Naive B cell (primary cell): ENCODE measurements around the gene KLHDC8B. TPM values are rescaled to one million over a fixed set of nuclear protein-coding genes. Genes with fewer than 3 reads are reported as not detected.
A peak's percentile ranks its signal among the peaks of the same experiment; 100 is the strongest.

Source experiments
- ATAC-seq, 2 donors: fragments of 150-1000 bp; cut with Tn5 transposase; 2 replicates each; pipeline ENCODE4 v1.10.0; 2021; ENCODE audit warnings: low read depth in 2 of 2, mild to moderate bottlenecking in 2 of 2, moderate library complexity in 2 of 2
- DNase-seq: peaks from one replicate; pipeline ENCODE4 v3.0.0; 2022
- H3K27ac Mint-ChIP-seq, 6 donors: one replicate each; pipeline ENCODE4 v1.8.0; 2020 to 2022; ENCODE audit warnings: mild to moderate bottlenecking in 6 of 6, mixed read lengths in 6 of 6, moderate library complexity in 5 of 6, inconsistent platforms in 2 of 6
- H3K27me3 Mint-ChIP-seq, 3 donors: one replicate each; pipeline ENCODE4 v1.8.0; 2021 to 2022; ENCODE audit warnings: mixed read lengths in 3 of 3, mild to moderate bottlenecking in 1 of 3
- H3K36me3 Mint-ChIP-seq, 2 donors: one replicate each; pipeline ENCODE4 v1.8.0; 2020 to 2022; ENCODE audit warnings: mixed read lengths in 2 of 2, inconsistent platforms in 1 of 2, mild to moderate bottlenecking in 1 of 2
- H3K4me1 Mint-ChIP-seq, 3 donors: one replicate each; pipeline ENCODE4 v1.8.0; 2020 to 2022; ENCODE audit warnings: mixed read lengths in 3 of 3, inconsistent platforms in 1 of 3, mild to moderate bottlenecking in 1 of 3, moderate library complexity in 1 of 3
- H3K4me3 Mint-ChIP-seq, 8 donors: one replicate each; pipeline ENCODE4 v1.8.0; 2020 to 2022; ENCODE audit warnings: mild to moderate bottlenecking in 8 of 8, mixed read lengths in 8 of 8, moderate library complexity in 8 of 8, inconsistent platforms in 2 of 8
- H3K9me3 Mint-ChIP-seq, 7 donors: one replicate each; pipeline ENCODE4 v1.8.0; 2020 to 2022; ENCODE audit warnings: mixed read lengths in 7 of 7, mild to moderate bottlenecking in 5 of 7, inconsistent platforms in 2 of 7, moderate library complexity in 1 of 7
- polyA plus RNA-seq, 6 donors: library from polyadenylated mRNA; unstranded; fragments of 300-500 nt; fragmentation: Illumina TruSeq; gene quantifications; one replicate each; pipeline ENCODE4 v1.2.3, GENCODE V29; 2021; ENCODE audit warnings: low read depth in 6 of 6

KLHDC8B gene
- polyA plus RNA-seq, 6 donors from 2014 or later = 0.48 to 0.56 (median 0.49) TPM; not detected in 3

GRCh38 chr3:49134471-49135265 lies 36.7 kb upstream of the KLHDC8B start:
- H3K36me3 Mint-ChIP-seq = no peaks in the 10 kb centered on the region
- ATAC-seq = no peak
- no peaks in the 10 kb centered on the region for H3K9me3 Mint-ChIP-seq
- DNase-seq = no peak
- H3K27me3 Mint-ChIP-seq = peaks cover 23 to 60% (median 56%) of the 10 kb centered on the region in 3 donors
- peak overlapping the region in 1 of 8 donors; percentile 24 for H3K4me3 Mint-ChIP-seq
- peak overlapping the region in 1 of 6 donors; percentile 20 for H3K27ac Mint-ChIP-seq
- H3K4me1 Mint-ChIP-seq = peaks cover 8 to 10% (median 9%) of the 10 kb centered on the region in 3 donors

- ATAC-seq (no peak), DNase-seq (no peak)
- peak overlapping the region in 1 of 6 donors; percentile 65 for H3K27ac Mint-ChIP-seq
- H3K4me1 Mint-ChIP-seq = peaks cover 8 to 10% (median 9%) of the 10 kb centered on the region in 3 donors
- peaks cover 26 to 68% (median 55%) of the 10 kb centered on the region in 3 donors for H3K27me3 Mint-ChIP-seq
- no peaks in the 10 kb centered on the region for H3K36me3 Mint-ChIP-seq
- peaks cover 0 to 2% (median 0%) of the 10 kb centered on the region in 7 donors for H3K9me3 Mint-ChIP-seq
- no peak overlapping the region for H3K4me3 Mint-ChIP-seq
Measured at GRCh38 chr3:49135499-49135898, 35.9 kb upstream of the KLHDC8B start.

GRCh38 chr3:49140080-49140479 lies 31.3 kb upstream of the KLHDC8B start:
- ATAC-seq = no peak
- no peaks in the 10 kb centered on the region for H3K4me1 Mint-ChIP-seq

GRCh38 chr3:49148159-49148558 lies 23.2 kb upstream of the KLHDC8B start:
- H3K27me3 Mint-ChIP-seq = no peaks in the 10 kb centered on the region
- ATAC-seq (no peak), DNase-seq (no peak)
- H3K9me3 Mint-ChIP-seq = no peaks in the 10 kb centered on the region
- peaks cover 0 to 5% (median 0%) of the 10 kb centered on the region in 3 donors for H3K4me1 Mint-ChIP-seq
- no peak overlapping the region for H3K27ac Mint-ChIP-seq
- H3K36me3 Mint-ChIP-seq = no peaks in the 10 kb centered on the region
- H3K4me3 Mint-ChIP-seq = no peak overlapping the region

More at GRCh38 chr3:49140080-49140479, 31.3 kb upstream of the KLHDC8B start:
- DNase-seq = no peak
- Mint-ChIP-seq H3K27ac (peak overlapping the region in 1 of 6 donors; percentile 68), H3K4me3 (no peak overlapping the region), H3K36me3 (peaks cover 5 to 15% of the 10 kb centered on the region in 2 donors), H3K27me3 (peaks cover 23 to 43% (median 33%) of the 10 kb centered on the region in 3 donors), H3K9me3 (peaks cover 6 to 19% (median 16%) of the 10 kb centered on the region in 7 donors)

- ATAC-seq (no peak), DNase-seq (no peak)
- Mint-ChIP-seq H3K9me3 (no peaks in the 10 kb centered on the region), H3K4me1 (peaks cover 0 to 5% (median 0%) of the 10 kb centered on the region in 3 donors), H3K27me3 (no peaks in the 10 kb centered on the region), H3K27ac (peak overlapping the region in 1 of 6 donors; percentile 27), H3K36me3 (no peaks in the 10 kb centered on the region), H3K4me3 (no peak overlapping the region)
Measured at GRCh38 chr3:49151610-49152009, 19.8 kb upstream of the KLHDC8B start.

GRCh38 chr3:49153349-49153912 lies 18.0 kb upstream of the KLHDC8B start:
- Mint-ChIP-seq H3K4me3 (no peak overlapping the region), H3K4me1 (peaks cover 4 to 6% (median 5%) of the 10 kb centered on the region in 3 donors), H3K27me3 (no peaks in the 10 kb centered on the region), H3K27ac (peak overlapping the region in 1 of 6 donors; percentile 77), H3K9me3 (no peaks in the 10 kb centered on the region), H3K36me3 (no peaks in the 10 kb centered on the region)
- no peak for ATAC-seq
- no peak for DNase-seq

- no peaks in the 10 kb centered on the region for H3K27me3 Mint-ChIP-seq
- no peak for ATAC-seq
- no peak overlapping the region for H3K4me3 Mint-ChIP-seq
- peaks cover 6 to 7% (median 7%) of the 10 kb centered on the region in 3 donors for H3K4me1 Mint-ChIP-seq
- no peaks in the 10 kb centered on the region for H3K9me3 Mint-ChIP-seq
- H3K27ac Mint-ChIP-seq = no peak overlapping the region
- DNase-seq = no peak
- H3K36me3 Mint-ChIP-seq = no peaks in the 10 kb centered on the region
Measured at GRCh38 chr3:49157289-49157688, 14.1 kb upstream of the KLHDC8B start.

GRCh38 chr3:49158103-49158709 lies 13.2 kb upstream of the KLHDC8B start:
- H3K4me1 Mint-ChIP-seq = peaks cover 6 to 7% (median 7%) of the 10 kb centered on the region in 3 donors
- peak overlapping the region in 1 of 6 donors; percentile 27 for H3K27ac Mint-ChIP-seq
- H3K36me3 Mint-ChIP-seq = no peaks in the 10 kb centered on the region
- no peaks in the 10 kb centered on the region for H3K27me3 Mint-ChIP-seq
- ATAC-seq (peak; percentile 80 to 86), DNase-seq (peak; percentile 44)
- no peaks in the 10 kb centered on the region for H3K9me3 Mint-ChIP-seq
- peak overlapping the region in 1 of 8 donors; percentile 1 for H3K4me3 Mint-ChIP-seq

GRCh38 chr3:49158792-49159191 lies 12.6 kb upstream of the KLHDC8B start:
- Mint-ChIP-seq H3K27me3 (no peaks in the 10 kb centered on the region), H3K9me3 (no peaks in the 10 kb centered on the region), H3K4me3 (no peak overlapping the region), H3K36me3 (peaks cover 0 to 4% of the 10 kb centered on the region in 2 donors), H3K27ac (no peak overlapping the region), H3K4me1 (peaks cover 9 to 10% (median 10%) of the 10 kb centered on the region in 3 donors)
- ATAC-seq = no peak
- DNase-seq = no peak

GRCh38 chr3:49161197-49161596 lies 10.2 kb upstream of the KLHDC8B start:
- Mint-ChIP-seq H3K4me3 (peak overlapping the region in 1 of 8 donors; percentile 40), H3K27ac (no peak overlapping the region), H3K27me3 (no peaks in the 10 kb centered on the region), H3K9me3 (no peaks in the 10 kb centered on the region), H3K4me1 (peaks cover 27 to 30% (median 28%) of the 10 kb centered on the region in 3 donors), H3K36me3 (peaks cover 0 to 11% of the 10 kb centered on the region in 2 donors)
- no peak for DNase-seq
- ATAC-seq = no peak

- Mint-ChIP-seq H3K27ac (peak overlapping the region in 1 of 6 donors; percentile 69), H3K27me3 (no peaks in the 10 kb centered on the region), H3K4me1 (peaks cover 27 to 38% (median 30%) of the 10 kb centered on the region in 3 donors), H3K36me3 (peaks cover 0 to 11% of the 10 kb centered on the region in 2 donors), H3K4me3 (peak overlapping the region in 1 of 8 donors; percentile 43), H3K9me3 (no peaks in the 10 kb centered on the region)
- DNase-seq (no peak), ATAC-seq (no peak)
Measured at GRCh38 chr3:49161808-49162530, 9.4 kb upstream of the KLHDC8B start.

GRCh38 chr3:49162751-49163419 lies 8.5 kb upstream of the KLHDC8B start:
- Mint-ChIP-seq H3K4me3 (peak overlapping the region in 2 of 8 donors; percentile 30 to 43), H3K9me3 (no peaks in the 10 kb centered on the region), H3K4me1 (peaks cover 27 to 38% (median 30%) of the 10 kb centered on the region in 3 donors), H3K36me3 (peaks cover 0 to 11% of the 10 kb centered on the region in 2 donors), H3K27me3 (no peaks in the 10 kb centered on the region), H3K27ac (no peak overlapping the region)
- DNase-seq = no peak
- no peak for ATAC-seq
